H9 (cell line): ENCODE measurements around the gene LNX2. TPM values are rescaled to one million over a fixed set of nuclear protein-coding genes. Genes with fewer than 3 reads are reported as not detected.

ENCODE experiments used
- DNase-seq: peaks from one replicate; pipeline ENCODE4 v3.0.0-alpha.2; 2017
- H2AFZ ChIP-seq: one replicate; pipeline ENCODE4 v1.6.1; 2013; ENCODE audit warnings: mild to moderate bottlenecking, low read length, control low read depth, moderate library complexity
- H2AK5ac ChIP-seq: 2 replicates; pipeline ENCODE4 v1.6.1; 2013; ENCODE audit warnings: low read length, control low read depth, mixed read lengths; ENCODE audit not compliant: insufficient read length
- H2BK120ac ChIP-seq: one replicate; pipeline ENCODE4 v1.6.1; 2013; ENCODE audit warnings: low read depth, mild to moderate bottlenecking, low read length, control low read depth, inconsistent platforms; ENCODE audit not compliant: poor library complexity, severe bottlenecking
- H2BK12ac ChIP-seq: 2 replicates; pipeline ENCODE4 v1.6.1; 2013; ENCODE audit warnings: low read length, control low read depth, mixed read lengths, low read depth; ENCODE audit not compliant: insufficient read length
- H2BK15ac ChIP-seq: 2 replicates; pipeline ENCODE4 v1.6.1; 2013; ENCODE audit warnings: low read depth, low read length, control low read depth
- H2BK20ac ChIP-seq: one replicate; pipeline ENCODE4 v1.6.1; 2013; ENCODE audit warnings: low read depth, mild to moderate bottlenecking, low read length, control low read depth, inconsistent platforms; ENCODE audit not compliant: poor library complexity, severe bottlenecking
- H2BK5ac ChIP-seq: 2 replicates; pipeline ENCODE4 v1.6.1; 2013; ENCODE audit warnings: low read length, control low read depth, mixed read lengths; ENCODE audit not compliant: insufficient read length
- H3K14ac ChIP-seq: 2 replicates; pipeline ENCODE4 v1.6.1; 2013; ENCODE audit warnings: low read length, control low read depth; ENCODE audit not compliant: insufficient read depth
- H3K18ac ChIP-seq: 2 replicates; pipeline ENCODE4 v1.6.1; 2013; ENCODE audit warnings: low read depth, mild to moderate bottlenecking, mixed read lengths, low read length, control low read depth; ENCODE audit not compliant: insufficient read length
- H3K23ac ChIP-seq: 2 replicates; pipeline ENCODE4 v1.6.1; 2013; ENCODE audit warnings: low read length, control low read depth, mixed read lengths, low read depth; ENCODE audit not compliant: insufficient read length
- H3K23me2 ChIP-seq: 2 replicates; pipeline ENCODE4 v1.6.1; 2013; ENCODE audit warnings: low read depth, mild to moderate bottlenecking, mixed read lengths, low read length, control low read depth; ENCODE audit not compliant: insufficient read length, poor library complexity, severe bottlenecking
- H3K27ac ChIP-seq: 2 replicates; pipeline ENCODE4 v1.5.1; 2013; ENCODE audit warnings: low read length, control low read depth, mixed read lengths, low read depth; ENCODE audit not compliant: insufficient read length
- H3K27me3 ChIP-seq: 2 replicates; pipeline ENCODE4 v1.6.1; 2013; ENCODE audit warnings: low read length, control low read depth, inconsistent platforms; ENCODE audit not compliant: insufficient read depth
- H3K4ac ChIP-seq: 2 replicates; pipeline ENCODE4 v1.6.1; 2013; ENCODE audit warnings: low read depth, mild to moderate bottlenecking, control low read depth, inconsistent platforms, low read length, moderate library complexity
- H3K4me1 ChIP-seq: 2 replicates; pipeline ENCODE4 v1.6.1; 2013; ENCODE audit warnings: low read length, control low read depth, inconsistent platforms; ENCODE audit not compliant: insufficient read depth
- H3K4me2 ChIP-seq: 2 replicates; pipeline ENCODE4 v1.6.1; 2013; ENCODE audit warnings: low read length, control low read depth, mixed read lengths; ENCODE audit not compliant: insufficient read length, insufficient read depth
- H3K56ac ChIP-seq: 2 replicates; pipeline ENCODE4 v1.6.1; 2013; ENCODE audit warnings: low read depth, mild to moderate bottlenecking, mixed read lengths, low read length, control low read depth; ENCODE audit not compliant: insufficient read length
- H3K79me1 ChIP-seq: 2 replicates; pipeline ENCODE4 v1.6.1; 2013; ENCODE audit warnings: low read depth, mild to moderate bottlenecking, moderate library complexity, low read length, control low read depth, inconsistent platforms; ENCODE audit not compliant: insufficient read depth, poor library complexity, severe bottlenecking
- H3K79me2 ChIP-seq: 2 replicates; pipeline ENCODE4 v1.6.1; 2013; ENCODE audit warnings: low read length, control low read depth, inconsistent platforms; ENCODE audit not compliant: insufficient read depth
- H3K9ac ChIP-seq: 2 replicates; pipeline ENCODE4 v1.6.1; 2013; ENCODE audit warnings: low read length, control low read depth, mixed read lengths; ENCODE audit not compliant: insufficient read length; ENCODE audit errors: extremely low read depth
- H3K9me3 ChIP-seq: one replicate; pipeline ENCODE4 v1.6.1; 2013; ENCODE audit warnings: low read depth, low read length, inconsistent platforms; ENCODE audit not compliant: control insufficient read depth
- H3T11ph ChIP-seq: one replicate; pipeline ENCODE4 v1.6.1; 2013; ENCODE audit warnings: mild to moderate bottlenecking, low read length, control low read depth, inconsistent platforms
- H4K20me1 ChIP-seq: one replicate; pipeline ENCODE4 v1.6.1; 2013; ENCODE audit not compliant: control insufficient read depth, insufficient read length, insufficient read depth
- H4K5ac ChIP-seq: 2 replicates; pipeline ENCODE4 v1.6.1; 2013; ENCODE audit warnings: low read depth, mild to moderate bottlenecking, mixed read lengths, low read length, control low read depth; ENCODE audit not compliant: insufficient read length
- H4K8ac ChIP-seq: replicated peaks from 2 replicates; pipeline ENCODE4 v1.6.1; 2013; ENCODE audit warnings: low read length, control low read depth, mixed read lengths, low read depth; ENCODE audit not compliant: insufficient read length
- H4K91ac ChIP-seq: 2 replicates; pipeline ENCODE4 v1.6.1; 2013; ENCODE audit warnings: low read depth, mild to moderate bottlenecking, moderate library complexity, mixed read lengths, low read length, control low read depth; ENCODE audit not compliant: insufficient read length
- H3K27ac Mint-ChIP-seq, 3 experiments: 2 replicates in 2 of 3; 3 replicates in 1 of 3; pipeline ENCODE4 v1.8.0; 2020 to 2021; ENCODE audit warnings: mixed read lengths in 3 of 3, mild to moderate bottlenecking in 1 of 3, moderate library complexity in 1 of 3
- H3K27me3 Mint-ChIP-seq: 2 replicates; pipeline ENCODE4 v1.8.0; 2021; ENCODE audit warnings: low read depth, mild to moderate bottlenecking, moderate library complexity, mixed read lengths
- H3K36me3 Mint-ChIP-seq, 3 experiments: 2 replicates in 2 of 3; 3 replicates in 1 of 3; pipeline ENCODE4 v1.8.0; 2020 to 2021; ENCODE audit warnings: low read depth in 3 of 3, mixed read lengths in 3 of 3; ENCODE audit not compliant: insufficient read depth in 1 of 3
- H3K4me1 Mint-ChIP-seq, 2 experiments: 2 replicates each; pipeline ENCODE4 v1.8.0; 2020; ENCODE audit warnings: mixed read lengths in 2 of 2
- H3K4me3 Mint-ChIP-seq, 2 experiments: 2 replicates in 1 of 2; 3 replicates in 1 of 2; pipeline ENCODE4 v1.8.0; 2020 to 2021; ENCODE audit warnings: mild to moderate bottlenecking in 2 of 2, mixed read lengths in 2 of 2, moderate library complexity in 1 of 2
- H3K9me3 Mint-ChIP-seq, 2 experiments: 2 replicates in 1 of 2; 3 replicates in 1 of 2; pipeline ENCODE4 v1.8.0; 2020; ENCODE audit warnings: mild to moderate bottlenecking in 2 of 2, mixed read lengths in 2 of 2, moderate library complexity in 1 of 2
- CTCF ChIP-seq: fragments of 200-600 bp; sonication (generic); conservative IDR thresholded peaks from 3 replicates; pipeline ENCODE4 v1.8.0; 2021; ENCODE audit warnings: antibody characterized with exemption, mild to moderate bottlenecking
- WGBS: extraction: QIAGEN DNeasy Blood & Tissue Kit; methylation state at CpG from one replicate; pipeline ENCODE4 v1.1.7; 2013; ENCODE audit warnings: missing lambda C conversion rate, low lambda C conversion rate, mixed read lengths; ENCODE audit not compliant: insufficient read length; ENCODE audit errors: extremely low coverage; 5-methylcytosine and 5-hydroxymethylcytosine counted together
- total RNA-seq: library from RNA; stranded (reverse); gene quantifications from 2 replicates; pipeline ENCODE4 v1.2.1, GENCODE V29; 2021

Gene LNX2
- total RNA-seq, 1 experiment from 2014 or later = 12.4 TPM

DNA sequence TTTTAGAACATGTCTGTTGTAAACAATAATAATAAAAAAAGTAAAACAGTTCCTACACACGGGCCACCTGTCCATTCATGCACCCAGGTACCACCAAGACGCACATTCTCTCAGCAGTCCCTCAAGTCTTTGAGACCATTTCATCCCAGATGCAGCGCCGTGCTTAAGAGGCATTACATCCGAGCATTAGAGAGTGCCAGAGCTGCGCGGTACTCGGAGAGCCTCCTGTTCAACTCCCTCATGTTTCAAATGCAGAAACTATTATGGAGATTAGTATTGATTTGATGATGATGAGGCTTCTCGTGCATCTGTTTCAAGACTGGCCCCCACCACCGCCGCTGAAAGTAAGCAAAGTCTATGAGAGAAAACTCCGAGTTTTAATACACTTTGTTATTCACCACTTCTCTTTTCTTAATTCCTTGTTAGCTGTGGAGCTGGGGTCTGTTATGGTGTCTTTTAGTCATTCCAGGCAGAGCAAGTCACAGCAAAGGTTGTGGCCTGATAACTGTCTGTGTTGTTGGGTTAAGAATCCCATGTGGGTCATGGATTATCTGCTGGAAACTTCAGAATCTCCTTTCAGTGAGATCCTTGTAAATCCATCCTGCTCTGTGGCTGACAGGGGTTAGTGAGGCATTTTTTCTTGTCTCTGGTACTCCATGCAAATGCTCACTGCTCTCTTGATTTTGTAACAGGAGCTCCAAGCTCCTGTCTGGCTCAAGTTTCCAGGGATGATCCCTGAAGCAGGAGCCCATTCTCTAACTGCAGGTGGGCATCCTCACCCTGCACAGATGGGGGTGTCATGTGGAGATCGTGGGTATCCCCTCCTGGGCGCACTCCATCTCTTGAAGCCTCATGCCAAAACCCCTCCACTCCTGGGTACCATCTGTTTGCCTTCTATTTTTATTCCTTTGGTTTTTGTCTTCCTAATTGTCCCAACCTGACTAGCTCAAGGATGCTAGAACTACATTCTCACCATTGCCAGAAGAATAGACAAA lies 95.1 kb downstream of the LNX2 start:
- H2AFZ ChIP-seq = no peak overlapping the region
- H3K9me3 Mint-ChIP-seq = peaks cover 0 to 5% of the 10 kb centered on the region in 2 experiments; a peak in 3 of 5 replicates

More for the DNA sequence above, 95.1 kb downstream of the LNX2 start:
- H3K23ac ChIP-seq = no peak overlapping the region
- no CpG with 5 or more reads among the region's 14 CpGs for WGBS
- no peak overlapping the region for H4K5ac ChIP-seq
- H3K4ac ChIP-seq = no peak overlapping the region
- Mint-ChIP-seq H3K27me3 (peaks cover 12% of the 10 kb centered on the region), H3K36me3 (no peaks in the 10 kb centered on the region), H3K4me1 (peaks cover 3% of the 10 kb centered on the region in 2 experiments; a peak in 1 of 4 replicates), H3K4me3 (no peak overlapping the region), H3K27ac (no peak overlapping the region; a peak in 1 of 7 replicates)
- no peak overlapping the region for H2BK120ac ChIP-seq
- H3K79me1 ChIP-seq = no peaks in the 10 kb centered on the region
- H3K14ac ChIP-seq = no peak overlapping the region
- H3T11ph ChIP-seq = no peak overlapping the region
- H3K79me2 ChIP-seq = no peaks in the 10 kb centered on the region
- H3K9ac ChIP-seq = no peak overlapping the region
- no peak for DNase-seq
- H2BK12ac ChIP-seq = no peak overlapping the region
- H4K20me1 ChIP-seq = no peaks in the 10 kb centered on the region
- no peak overlapping the region for H2BK5ac ChIP-seq
- no peak overlapping the region for H2BK20ac ChIP-seq
- H3K27ac ChIP-seq = no peak overlapping the region
- H3K4me2 ChIP-seq = no peak overlapping the region
- no peaks in the 10 kb centered on the region for H3K27me3 ChIP-seq
- H2AK5ac ChIP-seq = no peak overlapping the region
- no peaks in the 10 kb centered on the region for H3K4me1 ChIP-seq
- no peak for TF ChIP-seq CTCF
- no peak overlapping the region for H3K56ac ChIP-seq
- no peak overlapping the region for H2BK15ac ChIP-seq
- no peak overlapping the region for H4K91ac ChIP-seq
- H3K23me2 ChIP-seq = no peaks in the 10 kb centered on the region
- H4K8ac ChIP-seq = no peak overlapping the region
- no peaks in the 10 kb centered on the region for H3K9me3 ChIP-seq
- H3K18ac ChIP-seq = no peak overlapping the region
